NB4 (cell line): ENCODE measurements around the gene MEN1.

ENCODE experiments used
- DNase-seq: peaks from one replicate; pipeline ENCODE4 v3.0.0; 2010; ENCODE audit warnings: low read depth
- H3K4me3 ChIP-seq: one replicate; pipeline ENCODE4 v1.5.1; 2011; ENCODE audit warnings: mild to moderate bottlenecking, low read depth, low read length, moderate library complexity
- CTCF ChIP-seq: IDR thresholded peaks from one replicate; pipeline ENCODE4 v1.5.1; 2012; ENCODE audit warnings: low read depth, low read length
- MAX ChIP-seq: IDR thresholded peaks from 2 replicates; pipeline ENCODE4 v1.6.1; 2011; ENCODE audit warnings: low read depth, low read length
- MYC ChIP-seq: IDR thresholded peaks from 2 replicates; pipeline ENCODE4 v1.6.1; 2011; ENCODE audit warnings: low read depth, low read length
- POLR2A ChIP-seq: IDR thresholded peaks from 2 replicates; pipeline ENCODE4 v1.6.1; 2011; ENCODE audit warnings: mild to moderate bottlenecking; ENCODE audit not compliant: insufficient read length; ENCODE audit errors: extremely low read depth

The MEN1 gene

GRCh38 chr11:64764753-64765152 lies 45.6 kb downstream of the MEN1 start:
- DNase-seq = no peak
- TF ChIP-seq CTCF (no peak), MAX (no peak), POLR2A (no peak), MYC (no peak)
- no peak overlapping the region for H3K4me3 ChIP-seq

- peak; percentile 73 for DNase-seq
- H3K4me3 ChIP-seq = no peak overlapping the region
- no peak for TF ChIP-seq MYC
- TF ChIP-seq MAX = peak; percentile 18; the same call in 1 of the 2 replicates
Observed at GRCh38 chr11:64764040-64764611, 46.2 kb downstream of the MEN1 start.

GRCh38 chr11:64763526-64764039 lies 46.8 kb downstream of the MEN1 start:
- TF ChIP-seq CTCF (no peak), MYC (no peak), MAX (no peak)
- H3K4me3 ChIP-seq = no peak overlapping the region
- DNase-seq = no peak

- H3K4me3 ChIP-seq = no peak overlapping the region
- no peak for TF ChIP-seq CTCF
- no peak for TF ChIP-seq MAX
- TF ChIP-seq MYC = no peak
- TF ChIP-seq POLR2A = no peak
- peak; percentile 76 for DNase-seq
Observed at GRCh38 chr11:64762674-64763525, 47.5 kb downstream of the MEN1 start.

- peak; percentile 42 for DNase-seq
- no peak for TF ChIP-seq MAX
- no peak for TF ChIP-seq CTCF
- TF ChIP-seq POLR2A = peak; percentile 46
- TF ChIP-seq MYC = no peak
- no peak overlapping the region for H3K4me3 ChIP-seq
Observed at GRCh38 chr11:64762277-64762673, 48.1 kb downstream of the MEN1 start.
